K562 (cell line): ENCODE data around the gene MRPL4. TPM values are rescaled to one million over a fixed set of nuclear protein-coding genes. Genes with fewer than 3 reads are reported as not detected.

Source experiments
- ARID3A ChIP-seq: IDR thresholded peaks from 2 replicates; pipeline ENCODE4 v1.6.1; 2012; ENCODE audit warnings: low read depth, low read length, improper control_type of control experiment, borderline replicate concordance
- CSDE1 ChIP-seq, 2 experiments: fragments of 450-650 bp; IDR thresholded peaks; 2 replicates each; pipeline ENCODE4 v1.6.1; 2016; ENCODE audit warnings: mild to moderate bottlenecking in 1 of 2
- JUND ChIP-seq, 2 experiments: IDR thresholded peaks; 2 replicates in 1 of 2; 3 replicates in 1 of 2; pipeline ENCODE4 v1.6.1; 2011; ENCODE audit warnings: borderline replicate concordance in 2 of 2, low read depth in 2 of 2, low read length in 2 of 2, improper control_type of control experiment in 1 of 2, missing biosample characterization in 1 of 2, missing genetic modification characterization in 1 of 2, missing genetic modification reagents in 1 of 2
- MGA ChIP-seq: fragments of 450-650 bp; IDR thresholded peaks from 2 replicates; pipeline ENCODE4 v1.6.1; 2016; ENCODE audit warnings: mild to moderate bottlenecking, moderate library complexity
- NFRKB ChIP-seq: fragments of 450-650 bp; IDR thresholded peaks from 2 replicates; pipeline ENCODE4 v1.6.1; 2016; ENCODE audit warnings: low read depth
- OTX1 ChIP-seq: fragments of 450-650 bp; formaldehyde crosslinking; IDR thresholded peaks from 2 replicates; pipeline ENCODE4 v1.4.0; 2022; ENCODE audit warnings: mild to moderate bottlenecking
- SAP30 ChIP-seq: fragments of 200-600 bp; sonication (generic); IDR thresholded peaks from 2 replicates; pipeline ENCODE4 v1.6.1; 2012; ENCODE audit warnings: borderline replicate concordance, low read depth, mild to moderate bottlenecking, moderate library complexity, low read length, control low read depth, inconsistent platforms; ENCODE audit not compliant: insufficient read depth, poor library complexity, severe bottlenecking
- TCF3 ChIP-seq: sonication (generic); formaldehyde crosslinking; IDR thresholded peaks from 2 replicates; pipeline ENCODE4 v1.4.0; 2020; ENCODE audit warnings: mild to moderate bottlenecking, missing genetic modification reagents
- TRIM28 ChIP-seq: fragments of 450-650 bp; IDR thresholded peaks from 2 replicates; pipeline ENCODE4 v1.6.1; 2017
- ZEB2 ChIP-seq: fragments of 450-650 bp; IDR thresholded peaks from 2 replicates; pipeline ENCODE4 v1.6.1; 2016
- polyA plus RNA-seq, 8 experiments: library from polyadenylated mRNA; depleted of rRNA in 4 of 8; stranded (reverse) in 5 of 8; unstranded in 3 of 8; fragments of >200 nt; fragmentation: Nextera tagmentation in 2 of 8; fragmentation: Illumina TruSeq in 1 of 8; extraction: Ambion mirVana in 2 of 8; extraction: Trizol in 1 of 8; gene quantifications; 2 replicates each; pipeline versions ENCODE4 v1.2.1 to v1.2.3, GENCODE V29; 2011 to 2014; ENCODE audit warnings: inconsistent platforms in 1 of 8, missing spikeins in 1 of 8
- total RNA-seq, 7 experiments: library from RNA; depleted of rRNA in 6 of 7; stranded (reverse); fragments of >200 nt in 6 of 7; fragmentation: Illumina TruSeq in 2 of 7; extraction: Trizol in 2 of 7; gene quantifications; 2 replicates each; pipeline versions ENCODE4 v1.2.1 to v1.2.3, GENCODE V29; 2011 to 2021; ENCODE audit warnings: low replicate concordance in 1 of 7
- TF ChIP-seq, protein P1 (sequence below), 2 experiments: fragments of 450-650 bp; conservative IDR thresholded peaks; 2 replicates each; pipeline ENCODE4 v1.6.1; 2017; ENCODE audit warnings: mild to moderate bottlenecking in 2 of 2, moderate library complexity in 2 of 2

Gene MRPL4
- total and polyA plus RNA-seq, 9 of the 15 experiments (the other 6 are each of a cell fraction or from before 2014, with no cell fraction given), result 1.4 to 239 (median 64.9) TPM

- TF ChIP-seq MGA (peak; percentile 74), TCF3 (CRISPR knock-in tag) (peak; percentile 94), TRIM28 (peak; percentile 45; the same call in 1 of the 2 replicates), JUND (IDR thresholded peaks at IDR 0.05; ENCODE audit: borderline replicate concordance, low read depth, low read length) (no peak; the same call in 1 of the 2 replicates), JUND (tag; IDR thresholded peaks at IDR 0.05; ENCODE audit: borderline replicate concordance, low read depth, low read length) (peak; percentile 51; the same call in 2 of the 3 replicates), CSDE1 (IDR thresholded peaks at IDR 0.05) (no peak), NFRKB (peak; percentile 66; the same call in 1 of the 2 replicates), OTX1 (CRISPR knock-in tag) (no peak), ARID3A (0 out of 2 replicates have a peak, but pooled peaks have one; percentile 9), ZEB2 (peak; percentile 70), SAP30 (no peak)
- TF ChIP-seq, protein P1, sequence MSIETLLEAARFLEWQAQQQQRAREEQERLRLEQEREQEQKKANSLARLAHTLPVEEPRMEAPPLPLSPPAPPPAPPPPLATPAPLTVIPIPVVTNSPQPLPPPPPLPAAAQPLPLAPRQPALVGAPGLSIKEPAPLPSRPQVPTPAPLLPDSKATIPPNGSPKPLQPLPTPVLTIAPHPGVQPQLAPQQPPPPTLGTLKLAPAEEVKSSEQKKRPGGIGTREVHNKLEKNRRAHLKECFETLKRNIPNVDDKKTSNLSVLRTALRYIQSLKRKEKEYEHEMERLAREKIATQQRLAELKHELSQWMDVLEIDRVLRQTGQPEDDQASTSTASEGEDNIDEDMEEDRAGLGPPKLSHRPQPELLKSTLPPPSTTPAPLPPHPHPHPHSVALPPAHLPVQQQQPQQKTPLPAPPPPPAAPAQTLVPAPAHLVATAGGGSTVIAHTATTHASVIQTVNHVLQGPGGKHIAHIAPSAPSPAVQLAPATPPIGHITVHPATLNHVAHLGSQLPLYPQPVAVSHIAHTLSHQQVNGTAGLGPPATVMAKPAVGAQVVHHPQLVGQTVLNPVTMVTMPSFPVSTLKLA (conservative IDR thresholded peaks at IDR 0.05), result peak in 1 of 2 experiments; percentile 73; a peak in 2 of 4 replicates
Measured at GRCh38 chr19:10299545-10300458, 47.8 kb downstream of the MRPL4 start (continued).
